Left colon (tissue), 2 donors: ENCODE results near the gene PSG6. TPM values are rescaled to one million over a fixed set of nuclear protein-coding genes. Genes with fewer than 3 reads are reported as not detected.
"Not testable (repeated sequence)": the region's sequence is repeated elsewhere in the genome, so short reads cannot be mapped to it uniquely, and the experiment has no call there.

Experiments used
- ATAC-seq: fragments of 200-7000 bp; cut with Tn5 transposase; one replicate; pipeline ENCODE4 v1.9.1; 2020; ENCODE audit warnings: mild to moderate bottlenecking, moderate library complexity
- DNase-seq, 2 donors: peaks; one replicate each; pipeline ENCODE4 v3.0.0-alpha.2; 2020
- intact Hi-C, 2 donors: fragments of 100-400 bp; cut with DNase I in 1 of 2; cut with micrococcal nuclease in 1 of 2; formaldehyde crosslinking; loops; one replicate each; pipeline versions ENCODE4 v1.11.2 to v1.14.0; 2022; cut with DNase I, micrococcal nuclease
- long read RNA-seq: library from polyadenylated mRNA; unstranded; transcript quantifications from one replicate; pipeline ENCODE4 v2.0.0, GENCODE V29; 2021
- total RNA-seq, 2 donors: library from RNA; stranded (reverse); fragmentation: NEBNext Ultra II Directional; extraction: Animal tissue kit (Norgen Biotek cat#: 25700); gene quantifications; one replicate each; pipeline ENCODE4 v1.2.1, GENCODE V29; 2021
- donor health status: DM: no; HTN: no; CAD: no.
- donor health status: DM: yes; HTN: yes; CAD: no.

Gene PSG6
- not detected for total RNA-seq
- long read RNA-seq: 0 reads

GRCh38 chr19:42917634-42918033 is at the start of gene PSG6:
Gene PSG6 (minus strand): TSS chr19:42917894. CDS start chr19:42917792, 102 bp downstream.
- DNase-seq, intact Hi-C loops, ATAC-seq: not testable (repeated sequence)

GRCh38 chr19:42965176-42965575 is 47.5 kb upstream of the PSG6 start:
- ATAC-seq (no peak), DNase-seq (no peak)
- intact Hi-C loops: no loop called here

GRCh38 chr19:42961119-42961518 is 43.4 kb upstream of the PSG6 start:
- no peak for ATAC-seq

GRCh38 chr19:42952126-42952525 is 34.4 kb upstream of the PSG6 start:
- DNase-seq, ATAC-seq, intact Hi-C loops: not testable (repeated sequence)

More at GRCh38 chr19:42961119-42961518, 43.4 kb upstream of the PSG6 start:
- intact Hi-C loops: no loop called here
- DNase-seq: no peak

GRCh38 chr19:42951476-42951875 is 33.8 kb upstream of the PSG6 start:
- intact Hi-C loops, ATAC-seq, DNase-seq: not testable (repeated sequence)

- ATAC-seq (no peak), DNase-seq (no peak)
- intact Hi-C loops: no loop called here
These were observed 24.6 kb upstream of the PSG6 start for GRCh38 chr19:42942187-42942789.

GRCh38 chr19:42937107-42937506 is 19.4 kb upstream of the PSG6 start, which contains the start of gene PSG7:
Gene PSG7 (minus strand): TSS chr19:42937207. CDS start chr19:42937076, 131 bp downstream.
- intact Hi-C loops, ATAC-seq, DNase-seq: not testable (repeated sequence)

GRCh38 chr19:42934726-42935125 is 17.0 kb upstream of the PSG6 start:
- ATAC-seq, intact Hi-C loops: not testable (repeated sequence)

GRCh38 chr19:42934183-42934582 is 16.5 kb upstream of the PSG6 start:
- ATAC-seq, intact Hi-C loops, DNase-seq: not testable (repeated sequence)

More at GRCh38 chr19:42934726-42935125, 17.0 kb upstream of the PSG6 start:
- DNase-seq: not testable (repeated sequence)

- intact Hi-C loops, ATAC-seq, DNase-seq: not testable (repeated sequence)
These were observed 15.7 kb upstream of the PSG6 start for GRCh38 chr19:42933412-42933811.

- ATAC-seq, DNase-seq, intact Hi-C loops: not testable (repeated sequence)
These were observed 14.9 kb upstream of the PSG6 start for GRCh38 chr19:42932485-42933101.

GRCh38 chr19:42930214-42930613 is 12.5 kb upstream of the PSG6 start:
- peak in 1 of 2 donors; percentile 26 for DNase-seq
- ATAC-seq, intact Hi-C loops: not testable (repeated sequence)

GRCh38 chr19:42928896-42929295 is 11.2 kb upstream of the PSG6 start:
- intact Hi-C loops: no loop called here
- ATAC-seq: no peak

GRCh38 chr19:42926781-42927180 is 9.1 kb upstream of the PSG6 start:
- intact Hi-C loops: no loop called here
- ATAC-seq (no peak), DNase-seq (no peak)

More at GRCh38 chr19:42928896-42929295, 11.2 kb upstream of the PSG6 start:
- DNase-seq: no peak

GRCh38 chr19:42923106-42923505 is 5.4 kb upstream of the PSG6 start:
- intact Hi-C loops, ATAC-seq: not testable (repeated sequence)
- DNase-seq: peak in 1 of 2 donors; percentile 12

GRCh38 chr19:42920971-42921370 is 3.3 kb upstream of the PSG6 start:
- ATAC-seq, intact Hi-C loops, DNase-seq: not testable (repeated sequence)

GRCh38 chr19:42919757-42920079 is 2.0 kb upstream of the PSG6 start:
- ATAC-seq (no peak), DNase-seq (no peak)
- intact Hi-C loops: no loop called here

GRCh38 chr19:42919070-42919756 is 1.5 kb upstream of the PSG6 start:
- intact Hi-C loops, ATAC-seq, DNase-seq: not testable (repeated sequence)

GRCh38 chr19:42918377-42919069 is 829 bp upstream of the PSG6 start:
- ATAC-seq, intact Hi-C loops, DNase-seq: not testable (repeated sequence)
